ENCODE measurements around the gene PYROXD2.
"Not testable (repeated sequence)": the region's sequence is repeated elsewhere in the genome, so short reads cannot be mapped to it uniquely, and the experiment has no call there.

Gene PYROXD2

GRCh38 chr10:98384531-98385133 is 30.4 kb downstream of the PYROXD2 start:
- no peak for TF ChIP-seq CTCF (IDR thresholded peaks at IDR 0.05)
- no peak overlapping the region for H3K27ac ChIP-seq
- H3K4me3 ChIP-seq (ENCODE audit: low read depth in 1 of 2, low read length in 1 of 2) = no peak overlapping the region
- no peaks in the 10 kb centered on the region for H3K27me3 ChIP-seq
- H3K9me3 ChIP-seq = no peaks in the 10 kb centered on the region
- no peaks in the 10 kb centered on the region for H3K4me1 ChIP-seq (ENCODE audit: control insufficient read depth in 1 of 2, insufficient read depth in 1 of 2, low read depth in 1 of 2, low read length in 1 of 2)
- H3K36me3 ChIP-seq = no peaks in the 10 kb centered on the region

- Histone ChIP-seq H3K36me3 (no peaks in the 10 kb centered on the region), H3K4me3 (ENCODE audit: low read depth in 1 of 2, low read length in 1 of 2) (no peak overlapping the region), H3K9me3 (no peaks in the 10 kb centered on the region), H3K27ac (no peak overlapping the region), H3K27me3 (no peaks in the 10 kb centered on the region), H3K4me1 (ENCODE audit: control insufficient read depth in 1 of 2, insufficient read depth in 1 of 2, low read depth in 1 of 2, low read length in 1 of 2) (no peaks in the 10 kb centered on the region)
- no peak for TF ChIP-seq CTCF (IDR thresholded peaks at IDR 0.05)
These were observed 31.1 kb downstream of the PYROXD2 start for GRCh38 chr10:98383869-98384268.

GRCh38 chr10:98383134-98383667 is 31.8 kb downstream of the PYROXD2 start:
- not testable (repeated sequence) for H3K4me3 ChIP-seq (ENCODE audit: low read depth in 1 of 2, low read length in 1 of 2); H3K27ac ChIP-seq; H3K36me3 ChIP-seq; H3K9me3 ChIP-seq; H3K27me3 ChIP-seq; H3K4me1 ChIP-seq (ENCODE audit: control insufficient read depth in 1 of 2, insufficient read depth in 1 of 2, low read depth in 1 of 2, low read length in 1 of 2)

GRCh38 chr10:98382691-98383101 is 32.3 kb downstream of the PYROXD2 start:
- Histone ChIP-seq H3K4me1 (ENCODE audit: control insufficient read depth in 1 of 2, insufficient read depth in 1 of 2, low read depth in 1 of 2, low read length in 1 of 2) (no peaks in the 10 kb centered on the region), H3K27ac (no peak overlapping the region), H3K36me3 (no peaks in the 10 kb centered on the region), H3K4me3 (ENCODE audit: low read depth in 1 of 2, low read length in 1 of 2) (no peak overlapping the region), H3K27me3 (no peaks in the 10 kb centered on the region), H3K9me3 (no peaks in the 10 kb centered on the region)
- TF ChIP-seq CTCF (IDR thresholded peaks at IDR 0.05) = no peak

GRCh38 chr10:98380493-98381339 is 34.3 kb downstream of the PYROXD2 start:
- H3K9me3 ChIP-seq = no peaks in the 10 kb centered on the region
- no peak overlapping the region for H3K4me3 ChIP-seq (ENCODE audit: low read depth in 1 of 2, low read length in 1 of 2)
- H3K4me1 ChIP-seq (ENCODE audit: control insufficient read depth in 1 of 2, insufficient read depth in 1 of 2, low read depth in 1 of 2, low read length in 1 of 2) = no peaks in the 10 kb centered on the region
- H3K27me3 ChIP-seq = no peaks in the 10 kb centered on the region
- H3K27ac ChIP-seq = no peak overlapping the region
- H3K36me3 ChIP-seq = no peaks in the 10 kb centered on the region
- TF ChIP-seq CTCF (IDR thresholded peaks at IDR 0.05) = no peak

- Histone ChIP-seq H3K36me3 (no peaks in the 10 kb centered on the region), H3K9me3 (no peaks in the 10 kb centered on the region), H3K4me3 (ENCODE audit: low read depth in 1 of 2, low read length in 1 of 2) (no peak overlapping the region), H3K27me3 (peaks cover 7% of the 10 kb centered on the region), H3K4me1 (ENCODE audit: control insufficient read depth in 1 of 2, insufficient read depth in 1 of 2, low read depth in 1 of 2, low read length in 1 of 2) (no peaks in the 10 kb centered on the region), H3K27ac (no peak overlapping the region)
- TF ChIP-seq CTCF (IDR thresholded peaks at IDR 0.05) = no peak
These were observed 36.3 kb downstream of the PYROXD2 start for GRCh38 chr10:98378722-98379121.

Data from neutrophil (primary cell).